Right kidney (tissue), 1 donor: ENCODE results near the gene ZNF546.

ENCODE experiments used
- DNase-seq: peaks from one replicate; pipeline ENCODE4 v3.0.0-alpha.2; 2016

The ZNF546 gene

GRCh38 chr19:40055049-40055448 lies 58.2 kb downstream of the ZNF546 start:
- no peak for DNase-seq

- peak; percentile 77 for DNase-seq
These were observed 59.1 kb downstream of the ZNF546 start, which contains the start of gene ZNF780B for GRCh38 chr19:40055832-40056504. ZNF780B (minus strand) TSS chr19:40056231; CDS start chr19:40050332, 5,899 bp downstream.

GRCh38 chr19:40056505-40056904 lies 59.6 kb downstream of the ZNF546 start:
- DNase-seq, result no peak

GRCh38 chr19:40057166-40057565 lies 60.3 kb downstream of the ZNF546 start:
- DNase-seq, result no peak

- DNase-seq, result no peak
These were observed 62.8 kb downstream of the ZNF546 start for GRCh38 chr19:40059624-40060023.

DNA sequence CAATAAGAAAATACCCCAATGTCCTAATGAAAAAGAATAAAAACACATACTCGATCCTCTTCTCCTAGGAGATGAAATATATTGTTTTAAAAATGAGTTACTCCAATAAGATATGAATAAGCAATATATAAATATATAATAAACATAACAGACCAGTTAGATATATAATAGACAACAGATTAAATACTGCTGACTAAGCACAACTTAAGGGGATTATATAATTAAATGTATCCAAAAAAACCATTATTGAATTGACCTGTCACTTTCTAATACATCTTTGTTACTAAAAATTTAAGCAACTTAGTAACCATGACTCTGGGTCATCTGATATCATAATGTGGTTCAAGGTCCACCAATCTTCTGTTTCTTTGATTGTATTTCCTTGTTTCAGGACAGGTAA lies 73.2 kb downstream of the ZNF546 start:
- DNase-seq, result no peak
